ENCODE results near the gene RUFY3. TPM values are rescaled to one million over a fixed set of nuclear protein-coding genes. Genes with fewer than 3 reads are reported as not detected.
A peak's percentile ranks its signal among the peaks of the same experiment; 100 is the strongest.
"Not testable (repeated sequence)": the region's sequence is repeated elsewhere in the genome, so short reads cannot be mapped to it uniquely, and the experiment has no call there.

RUFY3 gene
- polyA plus RNA-seq, 1 donor, result 70.1 TPM

GRCh38 chr4:70687821-70688794, 33.7 kb upstream of the RUFY3 start, which contains the start of gene UTP3:
Gene UTP3, plus strand, starts transcription at chr4:70688532. Its CDS starts 146 bp downstream, at chr4:70688678.
- WGBS (ENCODE audit: insufficient coverage, low lambda C conversion rate), result no CpG with 5 or more reads among the region's 70 CpGs
- peaks cover 12% of the 10 kb centered on the region for H3K36me3 ChIP-seq (ENCODE audit: control insufficient read depth, insufficient read depth, low read length)
- H3K4me1 ChIP-seq (ENCODE audit: control insufficient read depth, insufficient read depth, low read length), result peaks cover 16% of the 10 kb centered on the region
- peak within 1 kb of the TSS; percentile 92 for H3K27ac ChIP-seq (ENCODE audit: low read length)
- H3K9me3 ChIP-seq (ENCODE audit: control insufficient read depth, low read depth, low read length), result no peaks in the 10 kb centered on the region
- DNase-seq, result peak; percentile 96 to 99
- peak within 1 kb of the TSS; percentile 88 for H3K4me3 ChIP-seq (ENCODE audit: low read length)
- no peaks in the 10 kb centered on the region for H3K27me3 ChIP-seq (ENCODE audit: control insufficient read depth, insufficient read depth, low read length)

GRCh38 chr4:70688795-70689231, 33.0 kb upstream of the RUFY3 start:
- no peaks in the 10 kb centered on the region for H3K27me3 ChIP-seq (ENCODE audit: control insufficient read depth, insufficient read depth, low read length)
- DNase-seq, result no peak
- H3K27ac ChIP-seq (ENCODE audit: low read length), result peak overlapping the region; percentile 92
- H3K9me3 ChIP-seq (ENCODE audit: control insufficient read depth, low read depth, low read length), result no peaks in the 10 kb centered on the region
- H3K4me1 ChIP-seq (ENCODE audit: control insufficient read depth, insufficient read depth, low read length), result peaks cover 16% of the 10 kb centered on the region
- H3K36me3 ChIP-seq (ENCODE audit: control insufficient read depth, insufficient read depth, low read length), result peaks cover 12% of the 10 kb centered on the region
- peak overlapping the region; percentile 88 for H3K4me3 ChIP-seq (ENCODE audit: low read length)
- no CpG with 5 or more reads among the region's 19 CpGs for WGBS (ENCODE audit: insufficient coverage, low lambda C conversion rate)

- no peak overlapping the region for H3K27ac ChIP-seq (ENCODE audit: low read length)
- peaks cover 16% of the 10 kb centered on the region for H3K4me1 ChIP-seq (ENCODE audit: control insufficient read depth, insufficient read depth, low read length)
- H3K9me3 ChIP-seq (ENCODE audit: control insufficient read depth, low read depth, low read length), result no peaks in the 10 kb centered on the region
- 82% methylated on average over 1 of the region's 1 CpG for WGBS (ENCODE audit: insufficient coverage, low lambda C conversion rate)
- H3K27me3 ChIP-seq (ENCODE audit: control insufficient read depth, insufficient read depth, low read length), result no peaks in the 10 kb centered on the region
- peaks cover 12% of the 10 kb centered on the region for H3K36me3 ChIP-seq (ENCODE audit: control insufficient read depth, insufficient read depth, low read length)
- no peak overlapping the region for H3K4me3 ChIP-seq (ENCODE audit: low read length)
- DNase-seq, result no peak
Observed at GRCh38 chr4:70691661-70692060, 30.1 kb upstream of the RUFY3 start.

DNA sequence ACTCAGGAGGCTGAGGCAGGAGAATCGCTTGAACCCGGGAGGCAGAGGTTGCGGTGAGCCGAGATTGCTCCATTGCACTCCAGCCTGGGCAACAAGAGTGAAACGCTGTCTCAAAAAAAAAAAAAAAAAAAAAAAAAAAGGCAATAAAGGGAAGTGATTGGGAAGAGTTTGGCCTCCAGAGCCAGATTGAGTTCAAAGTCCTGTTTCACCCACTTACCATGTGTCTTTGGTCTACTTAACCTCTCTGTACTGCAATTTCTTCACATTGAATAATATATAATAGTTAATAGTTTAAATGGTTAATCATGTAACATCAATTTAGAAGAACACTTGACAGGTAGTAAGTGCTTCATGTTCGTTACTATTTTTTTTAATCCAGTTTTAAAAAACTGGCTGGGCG, 27.1 kb upstream of the RUFY3 start:
- not testable (repeated sequence) for H3K4me3 ChIP-seq (ENCODE audit: low read length); H3K9me3 ChIP-seq (ENCODE audit: control insufficient read depth, low read depth, low read length); H3K27me3 ChIP-seq (ENCODE audit: control insufficient read depth, insufficient read depth, low read length); H3K27ac ChIP-seq (ENCODE audit: low read length)
- WGBS (ENCODE audit: insufficient coverage, low lambda C conversion rate), result 40% methylated on average over 1 of the region's 7 CpGs
- Histone ChIP-seq H3K4me1 (ENCODE audit: control insufficient read depth, insufficient read depth, low read length) (peaks cover 14% of the 10 kb centered on the region), H3K36me3 (ENCODE audit: control insufficient read depth, insufficient read depth, low read length) (peaks cover 12% of the 10 kb centered on the region)
- DNase-seq, result peak; percentile 51 to 72

GRCh38 chr4:70698435-70698834, 23.3 kb upstream of the RUFY3 start:
- H3K9me3 ChIP-seq (ENCODE audit: control insufficient read depth, low read depth, low read length); H3K27me3 ChIP-seq (ENCODE audit: control insufficient read depth, insufficient read depth, low read length); H3K4me3 ChIP-seq (ENCODE audit: low read length); H3K4me1 ChIP-seq (ENCODE audit: control insufficient read depth, insufficient read depth, low read length); H3K36me3 ChIP-seq (ENCODE audit: control insufficient read depth, insufficient read depth, low read length); H3K27ac ChIP-seq (ENCODE audit: low read length): not testable (repeated sequence)
- peak in 1 of 2 donors; percentile 10 for DNase-seq
- no CpG with 5 or more reads among the region's 8 CpGs for WGBS (ENCODE audit: insufficient coverage, low lambda C conversion rate)

DNA sequence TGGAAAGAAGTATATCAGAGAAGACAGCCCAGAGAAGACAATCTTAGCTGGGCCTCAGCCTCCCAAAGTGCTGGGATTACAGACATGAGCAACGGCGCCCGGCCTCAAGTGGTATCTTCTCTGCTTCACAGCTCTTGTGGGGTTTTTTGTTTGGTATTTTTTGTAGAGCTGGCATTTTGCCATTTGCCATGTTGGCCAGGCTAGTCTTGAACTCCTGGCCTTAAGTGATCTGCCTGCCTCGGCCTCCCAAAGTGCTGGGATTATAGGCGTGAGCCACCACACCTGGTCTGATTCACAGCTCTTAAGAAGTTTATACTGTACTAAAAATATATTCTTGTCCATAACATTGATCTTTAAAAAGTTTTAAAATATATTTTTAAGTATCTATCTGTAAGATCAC, 21.1 kb upstream of the RUFY3 start:
- DNase-seq, result no peak
- Histone ChIP-seq H3K27me3 (ENCODE audit: control insufficient read depth, insufficient read depth, low read length) (no peaks in the 10 kb centered on the region), H3K4me1 (ENCODE audit: control insufficient read depth, insufficient read depth, low read length) (no peaks in the 10 kb centered on the region), H3K36me3 (ENCODE audit: control insufficient read depth, insufficient read depth, low read length) (no peaks in the 10 kb centered on the region), H3K27ac (ENCODE audit: low read length) (no peak overlapping the region), H3K9me3 (ENCODE audit: control insufficient read depth, low read depth, low read length) (no peaks in the 10 kb centered on the region), H3K4me3 (ENCODE audit: low read length) (no peak overlapping the region)
- WGBS (ENCODE audit: insufficient coverage, low lambda C conversion rate), result no CpG with 5 or more reads among the region's 5 CpGs

GRCh38 chr4:70701271-70701670, 20.5 kb upstream of the RUFY3 start:
- H3K4me3 ChIP-seq (ENCODE audit: low read length), result no peak overlapping the region
- no peaks in the 10 kb centered on the region for H3K27me3 ChIP-seq (ENCODE audit: control insufficient read depth, insufficient read depth, low read length)
- H3K36me3 ChIP-seq (ENCODE audit: control insufficient read depth, insufficient read depth, low read length), result no peaks in the 10 kb centered on the region
- no peak overlapping the region for H3K27ac ChIP-seq (ENCODE audit: low read length)
- no peak for DNase-seq
- peaks cover 2% of the 10 kb centered on the region for H3K4me1 ChIP-seq (ENCODE audit: control insufficient read depth, insufficient read depth, low read length)
- no CpG with 5 or more reads among the region's 1 CpG for WGBS (ENCODE audit: insufficient coverage, low lambda C conversion rate)
- no peaks in the 10 kb centered on the region for H3K9me3 ChIP-seq (ENCODE audit: control insufficient read depth, low read depth, low read length)

DNA sequence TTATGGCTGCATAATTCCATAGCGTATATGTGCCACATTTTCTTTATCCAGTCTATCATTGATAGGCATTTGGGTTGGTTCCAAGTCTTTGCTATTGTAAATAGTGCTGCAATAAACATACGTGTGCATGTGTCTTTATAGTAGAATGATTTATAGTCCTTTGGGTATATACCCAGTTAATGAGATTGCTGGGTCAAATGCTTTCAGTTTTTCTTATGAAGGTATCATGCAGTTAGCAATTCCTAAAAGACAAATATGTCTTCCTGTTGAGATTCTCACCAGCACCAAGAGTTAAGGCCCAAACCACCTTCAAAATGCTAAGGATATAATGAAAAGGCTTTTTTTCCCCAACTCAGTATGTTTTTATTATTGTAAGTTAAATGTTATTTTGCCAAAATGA, 19.2 kb upstream of the RUFY3 start:
- no CpG with 5 or more reads among the region's 2 CpGs for WGBS (ENCODE audit: insufficient coverage, low lambda C conversion rate)
- H3K9me3 ChIP-seq (ENCODE audit: control insufficient read depth, low read depth, low read length); H3K36me3 ChIP-seq (ENCODE audit: control insufficient read depth, insufficient read depth, low read length); H3K27me3 ChIP-seq (ENCODE audit: control insufficient read depth, insufficient read depth, low read length); H3K27ac ChIP-seq (ENCODE audit: low read length); H3K4me3 ChIP-seq (ENCODE audit: low read length); DNase-seq: not testable (repeated sequence)
- H3K4me1 ChIP-seq (ENCODE audit: control insufficient read depth, insufficient read depth, low read length), result peaks cover 11% of the 10 kb centered on the region

GRCh38 chr4:70703619-70704214, 18.0 kb upstream of the RUFY3 start:
- H3K27ac ChIP-seq (ENCODE audit: low read length), result peak overlapping the region; percentile 93
- H3K27me3 ChIP-seq (ENCODE audit: control insufficient read depth, insufficient read depth, low read length), result no peaks in the 10 kb centered on the region
- no CpG with 5 or more reads among the region's 11 CpGs for WGBS (ENCODE audit: insufficient coverage, low lambda C conversion rate)
- H3K9me3 ChIP-seq (ENCODE audit: control insufficient read depth, low read depth, low read length), result no peaks in the 10 kb centered on the region
- H3K4me1 ChIP-seq (ENCODE audit: control insufficient read depth, insufficient read depth, low read length), result peaks cover 11% of the 10 kb centered on the region
- DNase-seq, result no peak
- no peaks in the 10 kb centered on the region for H3K36me3 ChIP-seq (ENCODE audit: control insufficient read depth, insufficient read depth, low read length)
- peak overlapping the region; percentile 70 for H3K4me3 ChIP-seq (ENCODE audit: low read length)

- Histone ChIP-seq H3K27me3 (ENCODE audit: control insufficient read depth, insufficient read depth, low read length) (no peaks in the 10 kb centered on the region), H3K4me1 (ENCODE audit: control insufficient read depth, insufficient read depth, low read length) (peaks cover 11% of the 10 kb centered on the region), H3K9me3 (ENCODE audit: control insufficient read depth, low read depth, low read length) (no peaks in the 10 kb centered on the region), H3K36me3 (ENCODE audit: control insufficient read depth, insufficient read depth, low read length) (no peaks in the 10 kb centered on the region), H3K4me3 (ENCODE audit: low read length) (peak overlapping the region; percentile 70), H3K27ac (ENCODE audit: low read length) (peak overlapping the region; percentile 93)
- WGBS (ENCODE audit: insufficient coverage, low lambda C conversion rate), result no CpG with 5 or more reads among the region's 58 CpGs
- DNase-seq, result peak; percentile 81 to 93
Observed at GRCh38 chr4:70704215-70704930, 17.4 kb upstream of the RUFY3 start.

All from large intestine (tissue), 3 donors.